NB4 (cell line): Measurements from ENCODE around the gene SIVA1.
A peak's percentile ranks its signal among the peaks of the same experiment; 100 is the strongest.

ENCODE experiments used
- DNase-seq: peaks from one replicate; pipeline ENCODE4 v3.0.0; 2010; ENCODE audit warnings: low read depth
- H3K4me3 ChIP-seq: one replicate; pipeline ENCODE4 v1.5.1; 2011; ENCODE audit warnings: mild to moderate bottlenecking, low read depth, low read length, moderate library complexity
- CTCF ChIP-seq: IDR thresholded peaks from one replicate; pipeline ENCODE4 v1.5.1; 2012; ENCODE audit warnings: low read depth, low read length
- MAX ChIP-seq: IDR thresholded peaks from 2 replicates; pipeline ENCODE4 v1.6.1; 2011; ENCODE audit warnings: low read depth, low read length
- MYC ChIP-seq: IDR thresholded peaks from 2 replicates; pipeline ENCODE4 v1.6.1; 2011; ENCODE audit warnings: low read depth, low read length
- POLR2A ChIP-seq: IDR thresholded peaks from 2 replicates; pipeline ENCODE4 v1.6.1; 2011; ENCODE audit warnings: mild to moderate bottlenecking; ENCODE audit not compliant: insufficient read length; ENCODE audit errors: extremely low read depth

The SIVA1 gene

GRCh38 chr14:104723651-104724406 lies 29.1 kb upstream of the SIVA1 start, which contains the start of gene ADSS1:
Gene ADSS1, plus strand, starts transcription at chr14:104724229. Its CDS starts 42 bp downstream, at chr14:104724271.
- H3K4me3 ChIP-seq: no peak within 1 kb of the TSS
- peak; percentile 53 for DNase-seq
- TF ChIP-seq MAX (no peak), POLR2A (no peak), CTCF (peak; percentile 70), MYC (no peak)

- TF ChIP-seq MYC (no peak), CTCF (no peak), POLR2A (no peak), MAX (no peak)
Observed at GRCh38 chr14:104724407-104724980, 28.5 kb upstream of the SIVA1 start.

GRCh38 chr14:104724981-104725771 lies 27.8 kb upstream of the SIVA1 start:
- DNase-seq: peak; percentile 32
- no peak overlapping the region for H3K4me3 ChIP-seq
- peak; percentile 20 for TF ChIP-seq CTCF
- TF ChIP-seq POLR2A: no peak
- TF ChIP-seq MYC: no peak
- TF ChIP-seq MAX: no peak

More at GRCh38 chr14:104724407-104724980, 28.5 kb upstream of the SIVA1 start:
- no peak overlapping the region for H3K4me3 ChIP-seq
- DNase-seq: no peak

GRCh38 chr14:104725772-104726548 lies 27.0 kb upstream of the SIVA1 start:
- no peak for DNase-seq
- TF ChIP-seq MAX (no peak), MYC (no peak), CTCF (no peak), POLR2A (no peak)
- H3K4me3 ChIP-seq: no peak overlapping the region
